ENCODE data around the gene PVR. TPM values are rescaled to one million over a fixed set of nuclear protein-coding genes. Genes with fewer than 3 reads are reported as not detected.

The PVR gene
- total RNA-seq, 1 experiment from 2014 or later: 52.1 TPM

DNA sequence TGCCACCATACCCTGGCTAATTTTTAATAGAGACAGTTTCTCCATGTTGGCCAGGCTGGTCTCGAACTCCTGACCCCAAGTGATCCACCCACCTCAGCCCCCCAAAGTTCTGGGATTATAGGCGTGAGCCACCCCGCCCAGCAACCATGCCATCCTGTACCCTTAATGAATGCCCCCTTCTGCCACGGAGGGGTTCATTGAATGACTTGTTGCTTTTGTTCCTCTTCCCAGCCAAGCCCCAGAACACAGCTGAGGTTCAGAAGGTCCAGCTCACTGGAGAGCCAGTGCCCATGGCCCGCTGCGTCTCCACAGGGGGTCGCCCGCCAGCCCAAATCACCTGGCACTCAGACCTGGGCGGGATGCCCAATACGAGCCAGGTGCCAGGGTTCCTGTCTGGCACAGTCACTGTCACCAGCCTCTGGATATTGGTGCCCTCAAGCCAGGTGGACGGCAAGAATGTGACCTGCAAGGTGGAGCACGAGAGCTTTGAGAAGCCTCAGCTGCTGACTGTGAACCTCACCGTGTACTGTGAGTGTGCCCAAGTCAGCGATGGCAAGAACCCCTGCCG is 6.0 kb downstream of the PVR start:
- Histone ChIP-seq H3K36me3 (ENCODE audit: low read depth) (peaks cover 67% of the 10 kb centered on the region), H3K27me3 (ENCODE audit: insufficient read depth, low read depth) (no peaks in the 10 kb centered on the region), H3K4me3 (no peak overlapping the region), H3K4me2 (no peak overlapping the region), H3K79me2 (ENCODE audit: low read depth) (peaks cover 78% of the 10 kb centered on the region), H3K27ac (no peak overlapping the region; the same call in 1 of the 2 replicates), H2AFZ (no peak overlapping the region), H3K4me1 (replicated peaks; ENCODE audit: insufficient read depth) (peaks cover 36% of the 10 kb centered on the region), H3K9me2 (ENCODE audit: insufficient read depth) (no peaks in the 10 kb centered on the region), H3F3A (ENCODE audit: insufficient read depth, low read depth) (peaks cover 78% of the 10 kb centered on the region), H4K20me1 (ENCODE audit: insufficient read depth) (peaks cover 27% of the 10 kb centered on the region), H3K9me3 (ENCODE audit: insufficient read depth, low read depth) (no peaks in the 10 kb centered on the region)
- POLR2A ChIA-PET (ENCODE audit: unreplicated experiment): no interaction called here
- CTCF ChIA-PET: interaction anchor here (0.5 kb wide), 1 partner anchor 38 kb away, joined by 3 read pairs; no protein-coding TSS in a partner anchor
- DNase-seq: no peak
- intact Hi-C loops (cut with micrococcal nuclease; ENCODE audit: unreplicated experiment): no loop called here
- TF ChIP-seq, protein P1, sequence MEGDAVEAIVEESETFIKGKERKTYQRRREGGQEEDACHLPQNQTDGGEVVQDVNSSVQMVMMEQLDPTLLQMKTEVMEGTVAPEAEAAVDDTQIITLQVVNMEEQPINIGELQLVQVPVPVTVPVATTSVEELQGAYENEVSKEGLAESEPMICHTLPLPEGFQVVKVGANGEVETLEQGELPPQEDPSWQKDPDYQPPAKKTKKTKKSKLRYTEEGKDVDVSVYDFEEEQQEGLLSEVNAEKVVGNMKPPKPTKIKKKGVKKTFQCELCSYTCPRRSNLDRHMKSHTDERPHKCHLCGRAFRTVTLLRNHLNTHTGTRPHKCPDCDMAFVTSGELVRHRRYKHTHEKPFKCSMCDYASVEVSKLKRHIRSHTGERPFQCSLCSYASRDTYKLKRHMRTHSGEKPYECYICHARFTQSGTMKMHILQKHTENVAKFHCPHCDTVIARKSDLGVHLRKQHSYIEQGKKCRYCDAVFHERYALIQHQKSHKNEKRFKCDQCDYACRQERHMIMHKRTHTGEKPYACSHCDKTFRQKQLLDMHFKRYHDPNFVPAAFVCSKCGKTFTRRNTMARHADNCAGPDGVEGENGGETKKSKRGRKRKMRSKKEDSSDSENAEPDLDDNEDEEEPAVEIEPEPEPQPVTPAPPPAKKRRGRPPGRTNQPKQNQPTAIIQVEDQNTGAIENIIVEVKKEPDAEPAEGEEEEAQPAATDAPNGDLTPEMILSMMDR (conservative IDR thresholded peaks at IDR 0.05): no peak
- TF ChIP-seq EZH2 (IDR thresholded peaks at IDR 0.05; ENCODE audit: low read depth): no peak
- no TSS peak for BruUV-seq (replicated peaks)

- Histone ChIP-seq H3K27me3 (ENCODE audit: insufficient read depth, low read depth) (no peaks in the 10 kb centered on the region), H3K36me3 (ENCODE audit: low read depth) (peaks cover 81% of the 10 kb centered on the region), H3K9me3 (ENCODE audit: insufficient read depth, low read depth) (no peaks in the 10 kb centered on the region), H3F3A (ENCODE audit: insufficient read depth, low read depth) (peaks cover 92% of the 10 kb centered on the region), H4K20me1 (ENCODE audit: insufficient read depth) (peaks cover 8% of the 10 kb centered on the region; the same call in 1 of the 2 replicates), H3K9me2 (ENCODE audit: insufficient read depth) (no peaks in the 10 kb centered on the region), H3K4me2 (no peak overlapping the region), H3K4me3 (no peak overlapping the region), H3K27ac (peak overlapping the region; percentile 33), H3K4me1 (replicated peaks; ENCODE audit: insufficient read depth) (peaks cover 16% of the 10 kb centered on the region), H2AFZ (no peak overlapping the region), H3K79me2 (ENCODE audit: low read depth) (peaks cover 64% of the 10 kb centered on the region)
- DNase-seq: no peak
- TF ChIP-seq, protein P1 (conservative IDR thresholded peaks at IDR 0.05): no peak
- no peak for TF ChIP-seq EZH2 (IDR thresholded peaks at IDR 0.05; ENCODE audit: low read depth)
- CTCF ChIA-PET: no interaction called here
- POLR2A ChIA-PET (ENCODE audit: unreplicated experiment): interaction anchor here (0.6 kb wide), 1 partner anchor 261 kb away, joined by 3 read pairs; the partner anchor contains the start of gene APOC1
- no TSS peak for BruUV-seq (replicated peaks)
- intact Hi-C loops (cut with micrococcal nuclease; ENCODE audit: unreplicated experiment): no loop called here
Measured at GRCh38 chr19:44653343-44653742, 9.6 kb downstream of the PVR start.

- peak; percentile 76 to 84 for DNase-seq
Measured at GRCh38 chr19:44653977-44654774, 10.5 kb downstream of the PVR start.

More at GRCh38 chr19:44653977-44654774, 10.5 kb downstream of the PVR start:
- no peak for TF ChIP-seq EZH2 (IDR thresholded peaks at IDR 0.05; ENCODE audit: low read depth)
- TF ChIP-seq, protein P1 (conservative IDR thresholded peaks at IDR 0.05): peak; percentile 77
- no peaks in the 10 kb centered on the region for H3K27me3 ChIP-seq (ENCODE audit: insufficient read depth, low read depth)
- intact Hi-C loops (cut with micrococcal nuclease; ENCODE audit: unreplicated experiment): loop anchor here (1.0 to 2.0 kb wide), 6 partner anchors 35 to 190 kb away; no protein-coding TSS in a partner anchor
- peaks cover 56% of the 10 kb centered on the region for H3K79me2 ChIP-seq (ENCODE audit: low read depth)
- no peaks in the 10 kb centered on the region for H4K20me1 ChIP-seq (ENCODE audit: insufficient read depth)
- no TSS peak for BruUV-seq (replicated peaks)
- H2AFZ ChIP-seq: no peak overlapping the region
- ChIA-PET POLR2A (ENCODE audit: unreplicated experiment) (no interaction called here), CTCF (interaction anchor here (0.6 to 1.1 kb wide), 9 partner anchors 15 to 117 kb away, joined by 3 to 8 read pairs (median 3); no protein-coding TSS in a partner anchor)
- no peaks in the 10 kb centered on the region for H3K9me3 ChIP-seq (ENCODE audit: insufficient read depth, low read depth)
- H3K9me2 ChIP-seq (ENCODE audit: insufficient read depth): no peaks in the 10 kb centered on the region
- H3F3A ChIP-seq (ENCODE audit: insufficient read depth, low read depth): peaks cover 88% of the 10 kb centered on the region
- H3K4me1 ChIP-seq (replicated peaks; ENCODE audit: insufficient read depth): peaks cover 8% of the 10 kb centered on the region; the same call in 1 of the 2 replicates
- H3K27ac ChIP-seq: peak overlapping the region; percentile 33
- H3K36me3 ChIP-seq (ENCODE audit: low read depth): peaks cover 80% of the 10 kb centered on the region
- no peak overlapping the region for H3K4me3 ChIP-seq
- H3K4me2 ChIP-seq: no peak overlapping the region
